IPS-15b (cell line): ENCODE measurements around the gene CLDN15.
"Not testable (repeated sequence)": the region's sequence is repeated elsewhere in the genome, so short reads cannot be mapped to it uniquely, and the experiment has no call there.

ENCODE experiments used
- H3K27me3 ChIP-seq: one replicate; pipeline ENCODE4 v1.6.1; 2013; ENCODE audit warnings: low read length; ENCODE audit not compliant: control insufficient read depth, insufficient read depth
- H3K36me3 ChIP-seq: one replicate; pipeline ENCODE4 v1.6.1; 2013; ENCODE audit warnings: low read length; ENCODE audit not compliant: control insufficient read depth, insufficient read depth
- H3K4me1 ChIP-seq: one replicate; pipeline ENCODE4 v1.6.1; 2013; ENCODE audit warnings: mild to moderate bottlenecking, low read length; ENCODE audit not compliant: control insufficient read depth, insufficient read depth
- H3K4me3 ChIP-seq: one replicate; pipeline ENCODE4 v1.5.1; 2013; ENCODE audit warnings: low read depth, low read length
- H3K9ac ChIP-seq: one replicate; pipeline ENCODE4 v1.6.1; 2013; ENCODE audit warnings: low read depth, mild to moderate bottlenecking, low read length
- H3K9me3 ChIP-seq: one replicate; pipeline ENCODE4 v1.6.1; 2013; ENCODE audit warnings: mild to moderate bottlenecking, low read length; ENCODE audit not compliant: control insufficient read depth, insufficient read depth

CLDN15 gene

DNA sequence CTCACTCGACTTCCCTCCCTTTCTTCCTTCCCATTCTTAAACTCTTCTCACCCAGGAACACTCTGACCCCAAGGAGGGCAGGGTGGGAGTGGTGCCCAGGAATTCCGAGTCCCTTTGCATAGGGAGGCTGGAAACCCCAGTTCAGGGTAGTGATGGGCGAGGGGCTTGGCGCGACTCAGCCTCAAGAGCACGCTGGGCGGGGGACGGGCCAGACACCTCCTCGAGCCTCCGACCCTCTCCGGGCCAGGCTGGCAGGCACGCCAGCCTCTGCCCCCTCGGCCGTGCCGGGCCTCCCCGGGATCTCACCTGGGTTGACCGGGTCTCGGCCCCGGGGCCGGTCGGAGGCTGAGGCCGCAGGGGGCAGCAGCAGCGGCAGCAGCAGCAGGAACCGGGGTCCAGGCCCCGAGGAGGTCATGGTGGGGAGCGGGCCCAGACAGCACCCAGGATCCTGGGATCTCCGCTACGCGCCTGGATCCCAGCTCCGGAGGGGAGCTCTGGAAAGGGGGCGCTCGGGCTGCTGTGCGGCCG is 20.7 kb downstream of the CLDN15 start:
- Histone ChIP-seq H3K9ac (no peak overlapping the region), H3K4me3 (peak overlapping the region; percentile 98), H3K4me1 (no peaks in the 10 kb centered on the region), H3K36me3 (peaks cover 3% of the 10 kb centered on the region), H3K27me3 (no peaks in the 10 kb centered on the region), H3K9me3 (no peaks in the 10 kb centered on the region)

DNA sequence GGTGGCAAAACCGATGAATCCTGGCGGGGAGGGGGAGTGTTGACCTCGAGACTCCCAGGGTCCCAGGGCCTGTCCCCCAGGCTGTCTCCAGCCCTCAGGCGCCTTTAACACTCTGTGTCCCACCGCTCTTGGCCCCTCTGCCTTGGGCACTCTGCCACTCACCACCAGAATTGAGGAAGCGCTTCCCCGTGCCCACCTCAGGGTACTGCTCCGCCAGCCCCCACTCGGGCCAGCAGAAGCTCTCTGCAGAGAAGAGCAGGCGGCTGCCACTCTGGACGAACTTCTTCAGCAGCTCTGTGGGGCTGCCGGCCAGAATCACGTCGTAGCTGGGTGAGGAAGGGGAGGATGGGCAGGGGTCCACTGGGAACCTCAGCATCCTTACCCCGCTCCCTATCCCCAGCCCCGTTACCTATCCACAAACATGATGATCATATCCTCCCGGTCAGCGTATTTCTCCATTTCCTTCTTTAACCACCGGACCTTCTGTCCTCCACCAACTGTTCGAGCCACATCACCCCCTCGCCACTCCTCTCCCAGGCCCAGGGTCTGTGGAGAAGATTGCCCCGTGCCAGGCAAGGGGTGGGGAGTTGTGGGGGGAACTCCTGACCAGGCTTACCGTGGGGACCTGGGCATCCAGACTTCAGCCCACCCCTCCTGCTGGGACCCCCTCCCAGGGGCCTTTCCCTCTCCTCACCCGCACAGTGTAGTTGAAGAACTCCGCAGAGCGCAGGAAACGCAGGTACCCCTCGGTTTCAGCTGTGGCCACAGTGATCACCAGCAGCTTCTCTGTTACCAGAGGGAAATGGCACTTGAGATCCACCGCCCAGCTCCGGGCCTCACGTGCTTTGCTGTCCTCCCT is 21.4 kb downstream of the CLDN15 start:
- Histone ChIP-seq H3K27me3 (no peaks in the 10 kb centered on the region), H3K9me3 (no peaks in the 10 kb centered on the region), H3K9ac (peak overlapping the region; percentile 60), H3K36me3 (peaks cover 10% of the 10 kb centered on the region), H3K4me3 (peak overlapping the region; percentile 98), H3K4me1 (no peaks in the 10 kb centered on the region)

- Histone ChIP-seq H3K27me3 (no peaks in the 10 kb centered on the region), H3K9me3 (no peaks in the 10 kb centered on the region), H3K4me1 (no peaks in the 10 kb centered on the region), H3K36me3 (peaks cover 27% of the 10 kb centered on the region), H3K4me3 (no peak overlapping the region), H3K9ac (no peak overlapping the region)
These were observed 25.6 kb downstream of the CLDN15 start for GRCh38 chr7:101212014-101212413.

- H3K4me3 ChIP-seq: no peak overlapping the region
- H3K27me3 ChIP-seq: no peaks in the 10 kb centered on the region
- H3K9me3 ChIP-seq: no peaks in the 10 kb centered on the region
- H3K36me3 ChIP-seq: peaks cover 28% of the 10 kb centered on the region
- no peaks in the 10 kb centered on the region for H3K4me1 ChIP-seq
- H3K9ac ChIP-seq: no peak overlapping the region
These were observed 26.1 kb downstream of the CLDN15 start for GRCh38 chr7:101211501-101211900.

GRCh38 chr7:101210143-101210542 is 27.5 kb downstream of the CLDN15 start:
- Histone ChIP-seq H3K9me3 (no peaks in the 10 kb centered on the region), H3K9ac (no peak overlapping the region), H3K27me3 (no peaks in the 10 kb centered on the region), H3K36me3 (peaks cover 34% of the 10 kb centered on the region), H3K4me3 (no peak overlapping the region), H3K4me1 (no peaks in the 10 kb centered on the region)

GRCh38 chr7:101208794-101209193 is 28.8 kb downstream of the CLDN15 start:
- Histone ChIP-seq H3K9ac (no peak overlapping the region), H3K27me3 (no peaks in the 10 kb centered on the region), H3K4me3 (no peak overlapping the region), H3K36me3 (peaks cover 34% of the 10 kb centered on the region), H3K4me1 (no peaks in the 10 kb centered on the region), H3K9me3 (no peaks in the 10 kb centered on the region)

DNA sequence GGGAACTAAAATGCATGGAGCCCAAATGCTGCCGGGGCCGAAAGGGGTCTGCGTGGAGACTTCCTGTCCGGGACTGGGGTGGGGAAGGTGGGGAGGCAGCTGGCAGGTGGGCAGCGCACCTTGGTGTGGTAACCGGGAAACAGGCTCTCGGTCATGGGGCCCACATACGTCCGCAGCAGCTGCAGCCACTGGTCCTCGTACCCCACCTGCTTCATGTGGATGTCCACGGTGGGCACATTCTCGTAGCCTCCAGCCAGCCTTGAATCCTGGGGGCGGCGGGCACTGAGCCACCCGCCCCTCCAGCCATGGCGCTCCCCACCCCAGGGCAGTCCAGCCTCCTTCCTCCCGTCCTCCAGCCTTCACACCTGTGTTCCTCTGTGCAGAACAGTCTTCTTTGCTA is 30.1 kb downstream of the CLDN15 start:
- H3K27me3 ChIP-seq: peaks cover 5% of the 10 kb centered on the region
- peaks cover 34% of the 10 kb centered on the region for H3K36me3 ChIP-seq
- no peaks in the 10 kb centered on the region for H3K4me1 ChIP-seq
- no peak overlapping the region for H3K9ac ChIP-seq
- H3K4me3 ChIP-seq: no peak overlapping the region
- H3K9me3 ChIP-seq: no peaks in the 10 kb centered on the region

- Histone ChIP-seq H3K4me3 (no peak overlapping the region), H3K9me3 (no peaks in the 10 kb centered on the region), H3K36me3 (peaks cover 28% of the 10 kb centered on the region), H3K27me3 (peaks cover 8% of the 10 kb centered on the region), H3K9ac (no peak overlapping the region), H3K4me1 (no peaks in the 10 kb centered on the region)
These were observed 30.9 kb downstream of the CLDN15 start for GRCh38 chr7:101206665-101207042.

- Histone ChIP-seq H3K9me3 (no peaks in the 10 kb centered on the region), H3K4me3 (no peak overlapping the region), H3K4me1 (no peaks in the 10 kb centered on the region), H3K36me3 (peaks cover 23% of the 10 kb centered on the region), H3K9ac (no peak overlapping the region), H3K27me3 (peaks cover 8% of the 10 kb centered on the region)
These were observed 31.5 kb downstream of the CLDN15 start for GRCh38 chr7:101205901-101206664.

DNA sequence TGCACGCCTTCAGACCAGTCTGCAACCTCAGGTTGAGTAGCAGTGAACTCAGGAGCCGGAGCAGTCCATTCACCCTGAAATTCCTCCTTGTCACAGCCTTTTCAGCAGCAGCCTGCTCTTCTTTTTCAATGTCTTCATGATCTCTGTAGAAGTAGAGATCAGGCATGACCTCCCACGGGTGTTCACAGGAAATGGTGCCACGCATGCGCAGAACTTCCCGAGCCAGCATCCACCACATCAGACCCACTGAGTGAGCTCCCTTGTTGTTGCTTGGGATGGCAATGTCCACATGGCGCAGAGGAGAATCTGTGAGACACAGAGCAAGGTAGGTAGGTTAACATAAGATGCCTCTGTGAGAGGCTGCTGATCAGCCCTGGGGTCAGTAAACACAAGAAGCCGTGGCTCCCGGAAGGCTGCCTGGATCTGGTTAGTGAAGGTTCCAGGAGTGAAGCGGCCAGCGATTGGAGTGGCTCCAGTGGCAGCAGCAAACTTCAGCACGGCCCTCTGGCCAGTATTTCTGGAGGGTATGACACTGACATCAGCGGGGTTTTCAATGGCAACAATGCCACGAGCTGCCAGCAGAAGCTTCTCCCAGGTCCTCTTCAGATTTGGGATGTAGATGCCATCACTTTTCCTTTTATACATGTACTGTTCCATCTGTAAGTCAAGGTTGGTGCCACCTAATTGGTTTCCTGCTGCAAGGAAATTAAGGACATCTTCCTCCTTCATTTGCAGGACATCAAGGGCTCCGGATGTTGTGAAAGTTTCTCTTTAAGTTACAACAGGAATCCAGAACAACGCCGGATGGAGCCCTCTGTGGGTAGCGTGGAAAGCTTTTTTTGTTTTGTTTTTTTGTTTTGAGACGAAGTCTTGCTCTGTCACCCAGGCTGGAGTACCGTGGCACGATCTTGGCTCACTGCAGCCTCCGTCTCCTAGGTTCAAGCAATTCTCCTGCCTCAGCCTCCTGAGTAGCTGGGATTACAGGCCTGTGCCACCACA is 33.6 kb downstream of the CLDN15 start:
- H3K4me1 ChIP-seq, H3K9me3 ChIP-seq, H3K27me3 ChIP-seq, H3K4me3 ChIP-seq, H3K9ac ChIP-seq: not testable (repeated sequence)
- peaks cover 13% of the 10 kb centered on the region for H3K36me3 ChIP-seq

DNA sequence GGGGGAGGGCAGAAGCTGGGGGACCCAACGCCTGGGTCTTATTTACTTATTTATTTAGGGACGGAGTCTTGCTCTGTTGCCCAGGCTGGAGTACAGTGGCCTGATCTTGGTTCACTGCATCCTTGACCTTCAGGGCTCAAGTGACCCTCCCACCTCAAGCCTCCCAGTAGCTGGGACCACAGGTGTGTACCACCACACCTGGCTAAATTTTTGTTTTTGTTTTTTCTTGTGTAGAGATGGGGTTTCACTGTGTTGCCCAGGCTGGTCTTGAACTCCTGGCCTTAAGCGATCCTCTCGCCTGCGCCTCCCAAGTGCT is 35.0 kb downstream of the CLDN15 start:
- peaks cover 7% of the 10 kb centered on the region for H3K36me3 ChIP-seq
- H3K9me3 ChIP-seq: no peaks in the 10 kb centered on the region
- H3K9ac ChIP-seq: no peak overlapping the region
- peak overlapping the region; percentile 60 for H3K4me3 ChIP-seq
- peaks cover 8% of the 10 kb centered on the region for H3K27me3 ChIP-seq
- H3K4me1 ChIP-seq: peaks cover 3% of the 10 kb centered on the region
